Measurements from ENCODE around the gene FOCAD.

FOCAD gene

GRCh38 chr9:20683351-20684034, 566 bp upstream of the FOCAD start:
- DNase-seq (ENCODE audit: low spot score): peak; percentile 7

DNA sequence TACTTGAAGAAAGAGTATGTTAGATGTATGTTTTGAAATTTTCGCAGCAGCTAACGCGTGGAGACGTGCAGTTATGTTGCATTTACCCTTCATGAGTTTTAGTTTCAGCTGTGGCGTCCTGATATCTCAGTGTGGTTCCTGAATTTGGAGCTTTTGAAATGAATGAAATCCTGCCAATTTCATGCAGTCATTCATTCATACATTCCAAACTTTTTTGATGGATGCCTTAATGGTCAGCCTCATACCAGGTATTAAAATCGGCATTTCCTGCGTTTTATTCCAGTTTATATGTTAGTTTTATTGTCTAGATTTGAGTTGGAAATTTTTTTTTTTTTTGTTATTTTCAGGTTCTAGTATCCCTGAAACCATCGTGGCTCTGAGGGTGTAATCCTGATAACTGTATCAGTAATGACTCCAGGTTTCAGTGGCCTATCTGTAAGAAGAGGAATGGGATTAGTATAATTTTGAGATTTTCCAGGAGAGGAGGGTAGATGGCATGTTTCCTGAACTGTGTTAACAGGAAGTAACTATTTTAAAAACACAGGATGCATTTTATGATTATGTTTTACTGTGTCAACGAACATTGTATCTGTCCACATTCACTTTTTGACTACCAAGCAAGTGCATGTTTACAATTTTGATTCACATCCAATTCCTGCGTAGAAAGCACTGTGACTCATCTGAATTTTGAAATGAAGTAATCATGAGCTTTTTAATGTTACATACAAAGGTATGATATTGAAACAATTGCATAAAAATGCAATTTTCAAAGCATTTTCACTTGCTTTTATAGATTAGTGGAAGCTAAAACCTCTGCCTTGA, 1.0 kb downstream of the FOCAD start:
- no peak for DNase-seq (ENCODE audit: low spot score)

DNA sequence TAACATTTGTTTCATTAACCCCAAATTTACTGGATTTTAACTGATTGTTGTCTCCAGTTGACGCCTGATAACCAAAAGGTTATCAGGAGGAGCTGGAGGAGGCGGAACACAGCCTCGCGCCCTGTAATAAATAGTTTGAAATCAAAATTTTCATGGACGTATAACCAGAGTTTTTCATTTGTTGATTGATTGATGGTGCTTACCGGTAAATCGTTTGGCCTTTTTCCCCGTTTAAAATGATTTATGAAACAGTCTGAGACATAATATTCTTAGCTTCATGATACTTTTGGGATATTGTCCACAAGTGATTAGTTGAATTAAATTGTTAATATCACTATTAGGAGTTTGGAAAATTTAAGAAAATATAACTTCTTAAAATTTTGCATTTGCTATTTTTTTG, 1.7 kb downstream of the FOCAD start:
- no peak for DNase-seq (ENCODE audit: low spot score)

- DNase-seq (ENCODE audit: low spot score): no peak
Observed at GRCh38 chr9:20689833-20690232, 5.8 kb downstream of the FOCAD start.

DNA sequence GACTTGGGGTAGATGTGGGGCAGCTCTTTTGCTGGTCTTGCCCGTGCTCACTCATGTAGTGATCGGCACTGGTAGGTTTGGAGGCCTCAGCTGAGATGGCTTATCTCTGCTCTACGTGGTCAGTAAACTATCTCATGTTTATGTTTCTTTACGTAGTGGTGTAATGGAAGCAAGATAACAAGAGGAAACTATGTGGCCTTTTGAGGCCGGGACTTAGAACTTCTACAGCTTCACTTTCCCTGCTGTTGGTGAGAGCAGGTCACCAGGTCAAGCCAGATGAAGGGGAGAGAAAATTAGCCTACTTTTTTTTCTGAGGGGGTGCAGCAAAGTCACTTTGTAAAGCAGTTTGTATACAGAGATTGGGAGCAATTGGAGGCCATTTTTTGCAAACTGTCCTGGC, 8.5 kb downstream of the FOCAD start:
- DNase-seq (ENCODE audit: low spot score): no peak

DNA sequence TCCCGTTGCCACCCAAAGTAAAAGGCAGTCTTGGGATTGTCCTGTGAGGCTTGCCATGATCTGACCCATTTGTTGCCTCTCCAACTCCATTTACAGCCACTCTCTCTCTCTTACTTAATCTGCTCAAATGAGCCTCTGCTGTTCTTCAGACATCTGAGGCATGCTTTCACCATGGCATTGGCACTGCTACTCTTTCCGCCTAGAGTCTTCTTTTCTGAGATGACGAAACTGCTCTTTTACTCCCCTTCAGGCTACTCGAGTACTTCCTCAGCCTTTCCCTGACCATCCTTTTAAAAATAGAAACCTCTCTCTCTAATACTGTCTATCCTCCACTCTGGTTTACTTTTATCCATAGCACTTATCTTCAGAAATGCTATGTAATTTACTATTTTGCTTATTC, 9.0 kb downstream of the FOCAD start:
- DNase-seq (ENCODE audit: low spot score): no peak

DNA sequence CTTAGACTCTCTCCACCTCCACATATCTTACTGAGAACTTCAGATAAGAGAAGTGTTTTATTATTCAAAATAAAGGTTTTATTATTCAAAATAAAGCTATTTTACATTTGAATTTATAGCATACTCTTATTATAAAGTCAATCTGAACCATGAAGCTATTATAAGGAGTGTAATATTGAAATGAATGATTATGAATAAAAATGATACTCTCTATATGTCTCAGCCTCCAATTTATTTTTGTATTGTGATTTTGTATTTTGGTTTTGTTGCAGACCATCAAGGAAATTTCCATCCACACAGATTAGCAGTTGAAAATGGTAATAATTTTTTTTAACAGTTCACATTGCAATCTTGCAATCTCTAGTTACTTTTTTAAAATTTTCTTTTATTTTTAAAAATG, 10.2 kb downstream of the FOCAD start:
- no peak for DNase-seq (ENCODE audit: low spot score)

GRCh38 chr9:20697021-20697719, 13.1 kb downstream of the FOCAD start:
- no peak for DNase-seq (ENCODE audit: low spot score)

- DNase-seq (ENCODE audit: low spot score): no peak
Observed at GRCh38 chr9:20698782-20699181, 14.7 kb downstream of the FOCAD start.

DNA sequence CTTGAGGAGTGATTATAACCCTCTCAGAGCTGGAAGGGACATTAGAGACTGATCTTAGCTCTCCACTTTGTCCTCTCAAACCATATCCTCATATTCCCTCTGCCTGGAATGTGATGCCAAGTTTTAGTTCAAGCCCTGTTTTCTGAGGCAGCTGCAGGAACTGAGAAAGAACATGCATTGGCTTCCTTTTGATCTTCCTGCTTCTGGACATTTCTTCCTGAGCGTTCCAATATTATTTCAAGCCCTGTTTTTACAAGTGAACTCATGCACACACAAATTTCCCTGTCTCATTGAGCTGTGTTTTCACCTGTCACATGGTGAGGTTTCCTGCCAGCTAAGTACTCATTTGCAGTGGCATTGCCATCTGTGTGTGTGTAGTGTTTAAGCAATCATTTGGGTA, 17.0 kb downstream of the FOCAD start:
- DNase-seq (ENCODE audit: low spot score): no peak

GRCh38 chr9:20702570-20702969, 18.5 kb downstream of the FOCAD start:
- DNase-seq (ENCODE audit: low spot score): no peak

DNA sequence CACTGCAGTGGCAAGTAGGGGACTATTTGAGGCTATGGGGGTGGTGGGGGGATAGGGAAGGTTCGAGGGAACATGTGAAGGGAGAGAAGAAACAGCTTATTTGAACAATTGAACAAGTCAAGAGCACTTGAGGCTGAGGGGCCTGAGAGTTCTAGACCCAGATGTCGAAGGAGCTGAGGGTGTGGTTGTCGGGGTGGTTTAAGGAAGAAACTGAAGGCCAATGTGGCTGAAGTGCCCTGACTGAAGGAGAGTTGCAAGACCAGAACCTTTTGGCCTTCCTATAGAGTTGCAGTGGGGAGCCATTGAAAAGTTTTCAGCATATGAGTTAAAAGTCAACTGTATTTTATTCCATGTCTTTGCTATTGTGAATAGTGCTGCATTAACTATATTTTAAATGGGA, 19.1 kb downstream of the FOCAD start:
- DNase-seq (ENCODE audit: low spot score): no peak

- DNase-seq (ENCODE audit: low spot score): no peak
Observed at GRCh38 chr9:20707708-20708107, 23.6 kb downstream of the FOCAD start.

DNA sequence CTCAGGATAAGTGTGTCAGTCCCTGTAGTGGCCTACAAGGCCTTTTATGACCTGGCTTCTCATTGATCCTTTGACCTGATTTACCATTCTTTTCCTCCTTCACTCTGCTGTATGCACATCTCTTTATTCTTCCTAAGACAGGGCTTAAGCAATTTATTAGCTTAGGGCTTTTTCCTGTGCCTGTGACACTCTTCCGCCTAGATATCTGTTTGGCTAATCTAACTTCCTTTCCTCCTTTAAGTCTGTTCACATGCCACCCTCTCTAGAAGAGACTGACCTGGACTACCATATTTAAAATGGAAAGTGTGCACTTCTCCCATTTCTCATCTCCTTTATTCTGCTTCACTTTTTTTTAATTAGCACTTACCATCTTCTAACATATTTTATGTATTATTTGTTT, 29.1 kb downstream of the FOCAD start:
- DNase-seq (ENCODE audit: low spot score): no peak

GRCh38 chr9:20714442-20715415, 30.7 kb downstream of the FOCAD start:
- no peak for DNase-seq (ENCODE audit: low spot score)

- DNase-seq (ENCODE audit: low spot score): no peak
Observed at GRCh38 chr9:20722221-20722620, 38.2 kb downstream of the FOCAD start.

- DNase-seq (ENCODE audit: low spot score): no peak
Observed at GRCh38 chr9:20725675-20726074, 41.6 kb downstream of the FOCAD start.

- no peak for DNase-seq (ENCODE audit: low spot score)
Observed at GRCh38 chr9:20726144-20726543, 42.1 kb downstream of the FOCAD start.

DNA sequence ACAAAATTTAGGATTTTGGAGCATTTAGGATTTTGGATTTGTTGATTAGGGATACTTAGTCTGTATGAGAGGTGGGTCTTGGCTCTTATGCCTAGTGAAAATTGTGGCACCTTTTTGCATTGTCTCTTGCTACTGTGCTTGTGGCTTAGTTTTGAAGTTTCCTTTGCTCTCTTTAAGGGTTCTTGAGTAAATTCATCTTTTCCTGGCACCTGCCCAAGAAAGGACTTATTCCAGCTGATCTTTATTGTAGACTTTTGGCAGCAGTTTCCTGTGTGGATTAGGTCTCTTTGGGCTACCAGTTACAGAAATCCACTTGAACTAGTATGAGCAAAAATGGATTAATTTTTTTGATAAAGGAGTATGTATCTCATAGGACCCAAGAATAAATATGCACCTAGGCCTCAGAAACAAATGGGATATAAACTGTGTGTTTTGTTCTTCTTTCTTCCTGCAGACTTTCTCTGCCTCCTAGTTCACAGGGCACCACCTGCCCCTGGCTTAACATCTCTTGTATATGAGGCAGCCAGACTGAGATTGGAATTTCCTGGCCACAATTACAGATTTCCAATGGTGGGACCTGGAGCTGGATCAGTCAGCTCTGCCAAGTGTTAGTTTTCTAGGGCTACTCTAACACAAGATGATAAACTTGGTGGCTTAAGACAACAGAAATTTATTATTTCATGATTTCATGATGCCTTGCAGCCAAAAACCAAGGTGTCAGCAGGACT, 44.6 kb downstream of the FOCAD start:
- DNase-seq (ENCODE audit: low spot score): no peak

DNA sequence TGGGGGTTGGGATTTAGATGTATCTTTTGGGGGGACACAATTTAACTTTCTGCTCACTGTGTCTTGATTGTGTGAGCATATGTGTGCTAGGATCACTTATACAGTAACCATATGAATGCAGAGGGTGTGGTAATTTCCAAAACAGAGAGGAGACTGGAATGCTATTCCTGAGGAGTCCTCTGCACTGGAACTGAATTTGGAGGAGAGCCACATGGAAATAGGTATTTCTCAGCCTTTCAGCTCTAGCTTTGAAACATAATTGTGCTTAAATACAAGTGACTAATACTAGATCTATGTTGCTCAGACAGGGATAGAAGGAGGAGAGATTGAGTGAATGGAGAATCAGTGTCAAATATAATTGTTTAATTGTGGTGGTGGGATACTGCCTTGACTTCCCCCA, 45.5 kb downstream of the FOCAD start:
- DNase-seq (ENCODE audit: low spot score): no peak

DNA sequence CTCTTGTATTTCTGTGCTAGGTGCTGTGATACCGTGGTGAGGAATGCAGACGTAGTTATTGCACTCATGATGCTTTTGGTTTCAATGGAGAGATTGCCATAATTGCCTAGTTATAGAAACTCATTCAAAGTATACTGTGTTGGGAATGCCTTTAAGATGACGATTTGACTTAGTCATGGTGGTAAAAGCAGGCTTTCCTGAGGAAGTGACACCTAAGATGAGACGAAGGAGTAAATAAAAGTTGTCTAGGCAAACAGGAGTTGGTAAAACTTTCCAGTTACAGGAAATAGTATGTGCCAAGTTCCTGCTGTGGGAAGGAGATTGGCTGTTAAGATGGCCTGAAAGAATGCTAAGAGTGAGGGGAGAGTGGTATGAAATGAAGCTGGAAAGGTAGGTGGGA, 48.1 kb downstream of the FOCAD start:
- DNase-seq (ENCODE audit: low spot score): no peak
